Measurements from ENCODE around the gene KMT2E. TPM values are rescaled to one million over a fixed set of nuclear protein-coding genes. Genes with fewer than 3 reads are reported as not detected.

The KMT2E gene
- polyA plus RNA-seq, 2 of the 4 experiments (the other 2 are of a cell fraction), result 9.4 to 23.4 TPM

DNA sequence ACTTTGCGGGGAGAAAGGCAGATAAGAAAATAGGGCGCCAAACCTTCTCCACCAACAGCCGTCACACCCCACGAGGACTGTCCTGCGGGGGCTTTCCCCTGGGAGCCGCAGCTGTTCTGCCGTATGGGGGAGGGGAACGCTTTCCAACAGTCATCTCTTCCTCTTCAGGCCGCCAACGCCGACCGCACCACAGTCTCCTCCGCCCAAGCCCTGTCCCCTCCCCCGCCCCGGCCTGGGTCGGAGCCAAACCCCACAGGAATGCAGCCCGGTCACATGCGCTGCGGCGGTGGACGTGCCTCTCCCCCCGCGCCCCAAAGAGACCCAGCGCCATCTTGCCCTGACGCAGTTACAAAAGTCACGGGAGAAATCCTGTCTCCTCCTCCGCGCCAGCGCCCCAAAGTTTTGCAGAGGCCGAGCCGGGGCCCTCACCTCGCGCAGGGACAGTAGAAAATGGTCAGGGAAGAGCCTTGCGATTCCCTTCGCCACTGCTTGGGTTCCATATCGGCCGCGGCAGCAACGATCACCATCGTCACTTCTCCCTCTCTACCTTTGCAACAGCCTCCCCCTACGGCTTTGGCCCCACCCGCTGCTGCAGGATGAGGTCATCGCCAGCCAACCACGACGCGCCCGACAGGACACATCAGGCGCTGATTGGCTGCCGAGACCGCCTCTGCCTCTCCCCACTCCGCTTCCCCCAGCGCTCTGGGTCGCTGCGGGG is 1.3 kb upstream of the KMT2E start:
- FAIRE-seq (no peak), DNase-seq (ENCODE audit: low read depth in 1 of 2, low spot score in 1 of 2) (peak; percentile 99), ATAC-seq (peak; percentile 81 to 89)
- WGBS (ENCODE audit: missing lambda C conversion rate), result under 1% methylated on average over 36 of the region's 54 CpGs
- Histone ChIP-seq H3K4me3 (peak overlapping the region; percentile 90), H3K27ac (peak overlapping the region; percentile 99 to 100), H3K4me1 (peaks cover 46% of the 10 kb centered on the region), H3K4me2 (peak overlapping the region; percentile 98), H3K9me3 (no peaks in the 10 kb centered on the region)
- CTCF ChIA-PET, result interaction anchor here (0.7 to 3.1 kb wide), 7 partner anchors 8 to 32 kb away, joined by 3 to 13 read pairs (median 4); no protein-coding TSS in a partner anchor
- POLR2A ChIA-PET, result interaction anchor here (0.5 to 10.5 kb wide), 17 partner anchors 9 to 519 kb away, joined by 3 to 132 read pairs (median 3); partner anchors contain the start of genes RINT1 and SRPK2
- peak; percentile 73 for TF ChIP-seq GATA3 (IDR thresholded peaks at IDR 0.05; ENCODE audit: borderline replicate concordance)
- TF ChIP-seq KDM5A (IDR thresholded peaks at IDR 0.05), result no peak
- peak; percentile 95 for TF ChIP-seq MYC (IDR thresholded peaks at IDR 0.05; ENCODE audit: borderline replicate concordance, low read length)
- TF ChIP-seq NFE2L2 (conservative IDR thresholded peaks at IDR 0.05; ENCODE audit: low read length), result no peak
- TF ChIP-seq TP53 (CRISPR knock-in tag; IDR thresholded peaks at IDR 0.05), result peak; percentile 2
- TF ChIP-seq, protein P1, sequence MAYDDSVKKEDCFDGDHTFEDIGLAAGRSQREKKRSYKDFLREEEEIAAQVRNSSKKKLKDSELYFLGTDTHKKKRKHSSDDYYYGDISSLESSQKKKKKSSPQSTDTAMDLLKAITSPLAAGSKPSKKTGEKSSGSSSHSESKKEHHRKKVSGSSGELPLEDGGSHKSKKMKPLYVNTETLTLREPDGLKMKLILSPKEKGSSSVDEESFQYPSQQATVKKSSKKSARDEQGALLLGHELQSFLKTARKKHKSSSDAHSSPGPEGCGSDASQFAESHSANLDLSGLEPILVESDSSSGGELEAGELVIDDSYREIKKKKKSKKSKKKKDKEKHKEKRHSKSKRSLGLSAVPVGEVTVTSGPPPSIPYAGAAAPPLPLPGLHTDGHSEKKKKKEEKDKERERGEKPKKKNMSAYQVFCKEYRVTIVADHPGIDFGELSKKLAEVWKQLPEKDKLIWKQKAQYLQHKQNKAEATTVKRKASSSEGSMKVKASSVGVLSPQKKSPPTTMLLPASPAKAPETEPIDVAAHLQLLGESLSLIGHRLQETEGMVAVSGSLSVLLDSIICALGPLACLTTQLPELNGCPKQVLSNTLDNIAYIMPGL (CRISPR knock-in tag; IDR thresholded peaks at IDR 0.05; ENCODE audit: borderline replicate concordance), result no peak
- no peak for TF ChIP-seq ZSCAN20 (CRISPR knock-in tag; IDR thresholded peaks at IDR 0.05)
- TF ChIP-seq SMC3 (IDR thresholded peaks at IDR 0.05), result 0 out of 3 replicates have a peak, but pooled peaks have one; percentile 13
- peak; percentile 97 to 98 for TF ChIP-seq JUN (IDR thresholded peaks at IDR 0.05)
- no peak for TF ChIP-seq ESRRA (IDR thresholded peaks at IDR 0.05; ENCODE audit: borderline replicate concordance, low read length)
- TF ChIP-seq CHD4 (IDR thresholded peaks at IDR 0.05; ENCODE audit: borderline replicate concordance), result no peak
- TF ChIP-seq, protein P2, sequence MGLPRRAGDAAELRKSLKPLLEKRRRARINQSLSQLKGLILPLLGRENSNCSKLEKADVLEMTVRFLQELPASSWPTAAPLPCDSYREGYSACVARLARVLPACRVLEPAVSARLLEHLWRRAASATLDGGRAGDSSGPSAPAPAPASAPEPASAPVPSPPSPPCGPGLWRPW (IDR thresholded peaks at IDR 0.05), result no peak
- 0 out of 2 replicates have a peak, but pooled peaks have one; percentile 46 for TF ChIP-seq MAZ (IDR thresholded peaks at IDR 0.05; ENCODE audit: borderline replicate concordance, low read depth, low read length)
- TF ChIP-seq CHD2 (IDR thresholded peaks at IDR 0.05; ENCODE audit: low read length, partially characterized antibody), result peak; percentile 69
- TF ChIP-seq HEYL (CRISPR knock-in tag; IDR thresholded peaks at IDR 0.05), result no peak
- TF ChIP-seq EP300 (IDR thresholded peaks at IDR 0.05), result 0 out of 5 replicates have a peak, but pooled peaks of 1 of the 2 experiments have one; percentile 38
- no peak for TF ChIP-seq SREBF2 (IDR thresholded peaks at IDR 0.05)
- peak; percentile 91 for TF ChIP-seq TFCP2L1 (CRISPR knock-in tag; IDR thresholded peaks at IDR 0.05)
- no peak for TF ChIP-seq FOXS1 (CRISPR knock-in tag; IDR thresholded peaks at IDR 0.05)
- TF ChIP-seq HOXA7 (CRISPR knock-in tag; IDR thresholded peaks at IDR 0.05), result peak; percentile 76
- TF ChIP-seq RNF2 (IDR thresholded peaks at IDR 0.05; ENCODE audit: borderline replicate concordance, low read depth), result no peak
- TF ChIP-seq, protein P3, sequence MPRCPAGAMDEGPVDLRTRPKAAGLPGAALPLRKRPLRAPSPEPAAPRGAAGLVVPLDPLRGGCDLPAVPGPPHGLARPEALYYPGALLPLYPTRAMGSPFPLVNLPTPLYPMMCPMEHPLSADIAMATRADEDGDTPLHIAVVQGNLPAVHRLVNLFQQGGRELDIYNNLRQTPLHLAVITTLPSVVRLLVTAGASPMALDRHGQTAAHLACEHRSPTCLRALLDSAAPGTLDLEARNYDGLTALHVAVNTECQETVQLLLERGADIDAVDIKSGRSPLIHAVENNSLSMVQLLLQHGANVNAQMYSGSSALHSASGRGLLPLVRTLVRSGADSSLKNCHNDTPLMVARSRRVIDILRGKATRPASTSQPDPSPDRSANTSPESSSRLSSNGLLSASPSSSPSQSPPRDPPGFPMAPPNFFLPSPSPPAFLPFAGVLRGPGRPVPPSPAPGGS (IDR thresholded peaks at IDR 0.05), result peak; percentile 94
- TF ChIP-seq CEBPB (IDR thresholded peaks at IDR 0.05), result peak in 1 of 2 experiments; percentile 43; a peak in 2 of 4 replicates
- TF ChIP-seq, protein P4, sequence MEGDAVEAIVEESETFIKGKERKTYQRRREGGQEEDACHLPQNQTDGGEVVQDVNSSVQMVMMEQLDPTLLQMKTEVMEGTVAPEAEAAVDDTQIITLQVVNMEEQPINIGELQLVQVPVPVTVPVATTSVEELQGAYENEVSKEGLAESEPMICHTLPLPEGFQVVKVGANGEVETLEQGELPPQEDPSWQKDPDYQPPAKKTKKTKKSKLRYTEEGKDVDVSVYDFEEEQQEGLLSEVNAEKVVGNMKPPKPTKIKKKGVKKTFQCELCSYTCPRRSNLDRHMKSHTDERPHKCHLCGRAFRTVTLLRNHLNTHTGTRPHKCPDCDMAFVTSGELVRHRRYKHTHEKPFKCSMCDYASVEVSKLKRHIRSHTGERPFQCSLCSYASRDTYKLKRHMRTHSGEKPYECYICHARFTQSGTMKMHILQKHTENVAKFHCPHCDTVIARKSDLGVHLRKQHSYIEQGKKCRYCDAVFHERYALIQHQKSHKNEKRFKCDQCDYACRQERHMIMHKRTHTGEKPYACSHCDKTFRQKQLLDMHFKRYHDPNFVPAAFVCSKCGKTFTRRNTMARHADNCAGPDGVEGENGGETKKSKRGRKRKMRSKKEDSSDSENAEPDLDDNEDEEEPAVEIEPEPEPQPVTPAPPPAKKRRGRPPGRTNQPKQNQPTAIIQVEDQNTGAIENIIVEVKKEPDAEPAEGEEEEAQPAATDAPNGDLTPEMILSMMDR (IDR thresholded peaks at IDR 0.05), result no peak
- TF ChIP-seq, protein P5, sequence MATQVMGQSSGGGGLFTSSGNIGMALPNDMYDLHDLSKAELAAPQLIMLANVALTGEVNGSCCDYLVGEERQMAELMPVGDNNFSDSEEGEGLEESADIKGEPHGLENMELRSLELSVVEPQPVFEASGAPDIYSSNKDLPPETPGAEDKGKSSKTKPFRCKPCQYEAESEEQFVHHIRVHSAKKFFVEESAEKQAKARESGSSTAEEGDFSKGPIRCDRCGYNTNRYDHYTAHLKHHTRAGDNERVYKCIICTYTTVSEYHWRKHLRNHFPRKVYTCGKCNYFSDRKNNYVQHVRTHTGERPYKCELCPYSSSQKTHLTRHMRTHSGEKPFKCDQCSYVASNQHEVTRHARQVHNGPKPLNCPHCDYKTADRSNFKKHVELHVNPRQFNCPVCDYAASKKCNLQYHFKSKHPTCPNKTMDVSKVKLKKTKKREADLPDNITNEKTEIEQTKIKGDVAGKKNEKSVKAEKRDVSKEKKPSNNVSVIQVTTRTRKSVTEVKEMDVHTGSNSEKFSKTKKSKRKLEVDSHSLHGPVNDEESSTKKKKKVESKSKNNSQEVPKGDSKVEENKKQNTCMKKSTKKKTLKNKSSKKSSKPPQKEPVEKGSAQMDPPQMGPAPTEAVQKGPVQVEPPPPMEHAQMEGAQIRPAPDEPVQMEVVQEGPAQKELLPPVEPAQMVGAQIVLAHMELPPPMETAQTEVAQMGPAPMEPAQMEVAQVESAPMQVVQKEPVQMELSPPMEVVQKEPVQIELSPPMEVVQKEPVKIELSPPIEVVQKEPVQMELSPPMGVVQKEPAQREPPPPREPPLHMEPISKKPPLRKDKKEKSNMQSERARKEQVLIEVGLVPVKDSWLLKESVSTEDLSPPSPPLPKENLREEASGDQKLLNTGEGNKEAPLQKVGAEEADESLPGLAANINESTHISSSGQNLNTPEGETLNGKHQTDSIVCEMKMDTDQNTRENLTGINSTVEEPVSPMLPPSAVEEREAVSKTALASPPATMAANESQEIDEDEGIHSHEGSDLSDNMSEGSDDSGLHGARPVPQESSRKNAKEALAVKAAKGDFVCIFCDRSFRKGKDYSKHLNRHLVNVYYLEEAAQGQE (IDR thresholded peaks at IDR 0.05), result peak; percentile 81
- TF ChIP-seq ZNF302 (CRISPR knock-in tag; IDR thresholded peaks at IDR 0.05), result no peak
- no peak for TF ChIP-seq MAFK (IDR thresholded peaks at IDR 0.05; ENCODE audit: partially characterized antibody)
- TF ChIP-seq, protein P6, sequence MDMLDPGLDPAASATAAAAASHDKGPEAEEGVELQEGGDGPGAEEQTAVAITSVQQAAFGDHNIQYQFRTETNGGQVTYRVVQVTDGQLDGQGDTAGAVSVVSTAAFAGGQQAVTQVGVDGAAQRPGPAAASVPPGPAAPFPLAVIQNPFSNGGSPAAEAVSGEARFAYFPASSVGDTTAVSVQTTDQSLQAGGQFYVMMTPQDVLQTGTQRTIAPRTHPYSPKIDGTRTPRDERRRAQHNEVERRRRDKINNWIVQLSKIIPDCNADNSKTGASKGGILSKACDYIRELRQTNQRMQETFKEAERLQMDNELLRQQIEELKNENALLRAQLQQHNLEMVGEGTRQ (IDR thresholded peaks at IDR 0.05), result peak; percentile 90
- no peak; a peak in 1 of 5 replicates for TF ChIP-seq RAD21 (conservative IDR thresholded peaks at IDR 0.05 in 1 of 2, IDR thresholded peaks at IDR 0.05 in 1 of 2)
- TF ChIP-seq FOSB (CRISPR knock-in tag; IDR thresholded peaks at IDR 0.05), result peak; percentile 54
